Measurements from ENCODE around the gene ANO1. TPM values are rescaled to one million over a fixed set of nuclear protein-coding genes. Genes with fewer than 3 reads are reported as not detected.

The ANO1 gene
- total RNA-seq, 8 experiments from 2014 or later = 0.20 to 0.71 (median 0.29) TPM; not detected in 2

- WGBS, 10 experiments = 27 to 84% (median 75%) methylated on average over 1 to 2 of the region's 9 CpGs; no CpG with 5 or more reads in 7 of the 10 experiments
- no peak for ATAC-seq (replicated peaks in 6 of 8)
- no peak overlapping the region for H3K4me3 ChIP-seq
- in situ Hi-C loops (cut with MboI; ENCODE audit: low pct_unique_long_range_greater_than_20kb in 2 of 9, low sequenced_read_pairs in 9 of 9, unreplicated experiment in 9 of 9) = loop anchor here in 1 of 9 experiments (25.0 kb wide), 1 partner anchor 95 kb away; no protein-coding TSS in a partner anchor
- no peak overlapping the region for H3K27ac ChIP-seq
- H3K4me1 ChIP-seq (replicated peaks in 1 of 2) = peaks cover 59 to 67% of the 10 kb centered on the region in 2 donors
Measured at GRCh38 chr11:70107191-70107590, 29.1 kb downstream of the ANO1 start.

- no peak overlapping the region for H3K4me3 ChIP-seq
- 15 to 100% (median 78%) methylated on average over 1 to 5 of the region's 11 CpGs; no CpG with 5 or more reads in 6 of the 10 experiments for WGBS, 10 experiments
- in situ Hi-C loops (cut with MboI; ENCODE audit: low pct_unique_long_range_greater_than_20kb in 2 of 9, low sequenced_read_pairs in 9 of 9, unreplicated experiment in 9 of 9) = loop anchor here in 1 of 9 experiments (25.0 kb wide), 1 partner anchor 95 kb away; no protein-coding TSS in a partner anchor
- ATAC-seq (replicated peaks in 6 of 8) = no peak
- H3K4me1 ChIP-seq (replicated peaks in 1 of 2) = peaks cover 63 to 70% of the 10 kb centered on the region in 2 donors
- no peak overlapping the region for H3K27ac ChIP-seq
Measured at GRCh38 chr11:70107756-70108155, 29.6 kb downstream of the ANO1 start.

- Histone ChIP-seq H3K27ac (peak overlapping the region in 1 of 2 donors; percentile 20), H3K4me1 (replicated peaks in 1 of 2) (peaks cover 63 to 70% of the 10 kb centered on the region in 2 donors), H3K4me3 (no peak overlapping the region)
- ATAC-seq (replicated peaks in 6 of 8) = no peak
- in situ Hi-C loops (cut with MboI; ENCODE audit: low pct_unique_long_range_greater_than_20kb in 2 of 9, low sequenced_read_pairs in 9 of 9, unreplicated experiment in 9 of 9) = loop anchor here in 1 of 9 experiments (25.0 kb wide), 1 partner anchor 96 kb away; no protein-coding TSS in a partner anchor
- WGBS, 10 experiments = 0 to 100% (median 68%) methylated on average over 1 to 7 of the region's 11 CpGs; no CpG with 5 or more reads in 2 of the 10 experiments
Measured at GRCh38 chr11:70108250-70108649, 30.1 kb downstream of the ANO1 start.

GRCh38 chr11:70109006-70109405 is 30.9 kb downstream of the ANO1 start:
- ATAC-seq (replicated peaks in 6 of 8) = peak in 5 of 8 experiments; percentile 56 to 74 (median 62)
- peak overlapping the region in 1 of 2 donors; percentile 0 for H3K27ac ChIP-seq
- in situ Hi-C loops (cut with MboI; ENCODE audit: low pct_unique_long_range_greater_than_20kb in 2 of 9, low sequenced_read_pairs in 9 of 9, unreplicated experiment in 9 of 9) = loop anchor here in 1 of 9 experiments (25.0 kb wide), 1 partner anchor 97 kb away; no protein-coding TSS in a partner anchor
- 0 to 100% (median 23%) methylated on average over 1 to 6 of the region's 7 CpGs; no CpG with 5 or more reads in 1 of the 10 experiments for WGBS, 10 experiments
- peaks cover 61 to 63% of the 10 kb centered on the region in 2 donors for H3K4me1 ChIP-seq (replicated peaks in 1 of 2)
- no peak overlapping the region for H3K4me3 ChIP-seq

GRCh38 chr11:70109903-70110302 is 31.8 kb downstream of the ANO1 start:
- no peak overlapping the region for H3K4me3 ChIP-seq
- peaks cover 53 to 54% of the 10 kb centered on the region in 2 donors for H3K4me1 ChIP-seq (replicated peaks in 1 of 2)
- in situ Hi-C loops (cut with MboI; ENCODE audit: low pct_unique_long_range_greater_than_20kb in 2 of 9, low sequenced_read_pairs in 9 of 9, unreplicated experiment in 9 of 9) = loop anchor here in 1 of 9 experiments (25.0 kb wide), 1 partner anchor 98 kb away; no protein-coding TSS in a partner anchor
- H3K27ac ChIP-seq = no peak overlapping the region
- no peak for ATAC-seq (replicated peaks in 6 of 8)
- WGBS, 10 experiments = 82 to 100% (median 100%) methylated on average over 1 to 2 of the region's 6 CpGs; no CpG with 5 or more reads in 7 of the 10 experiments

GRCh38 chr11:70110538-70111055 is 32.5 kb downstream of the ANO1 start:
- in situ Hi-C loops (cut with MboI; ENCODE audit: low pct_unique_long_range_greater_than_20kb in 2 of 9, low sequenced_read_pairs in 9 of 9, unreplicated experiment in 9 of 9) = loop anchor here in 1 of 9 experiments (25.0 kb wide), 1 partner anchor 98 kb away; no protein-coding TSS in a partner anchor
- Histone ChIP-seq H3K27ac (peak overlapping the region in 1 of 2 donors; percentile 56), H3K4me3 (no peak overlapping the region), H3K4me1 (replicated peaks in 1 of 2) (peaks cover 48 to 49% of the 10 kb centered on the region in 2 donors)
- WGBS, 10 experiments = 30 to 86% (median 62%) methylated on average over 1 to 11 of the region's 17 CpGs; no CpG with 5 or more reads in 4 of the 10 experiments
- no peak for ATAC-seq (replicated peaks in 6 of 8)

GRCh38 chr11:70111269-70112016 is 33.3 kb downstream of the ANO1 start:
- no peak overlapping the region for H3K4me3 ChIP-seq
- peaks cover 39 to 41% of the 10 kb centered on the region in 2 donors for H3K4me1 ChIP-seq (replicated peaks in 1 of 2)
- in situ Hi-C loops (cut with MboI; ENCODE audit: low pct_unique_long_range_greater_than_20kb in 2 of 9, low sequenced_read_pairs in 9 of 9, unreplicated experiment in 9 of 9) = loop anchor here in 1 of 9 experiments (25.0 kb wide), 1 partner anchor 99 kb away; no protein-coding TSS in a partner anchor
- WGBS, 10 experiments = 17 to 73% (median 34%) methylated on average over 2 to 11 of the region's 29 CpGs; no CpG with 5 or more reads in 3 of the 10 experiments
- peak; percentile 49 to 90 (median 81) for ATAC-seq (replicated peaks in 6 of 8)
- peak overlapping the region in 1 of 2 donors; percentile 68 for H3K27ac ChIP-seq

GRCh38 chr11:70112017-70112434 is 33.9 kb downstream of the ANO1 start:
- H3K4me1 ChIP-seq (replicated peaks in 1 of 2) = peaks cover 39% of the 10 kb centered on the region in 2 donors
- ATAC-seq (replicated peaks in 6 of 8) = peak in 7 of 8 experiments; percentile 48 to 71 (median 57)
- in situ Hi-C loops (cut with MboI; ENCODE audit: low pct_unique_long_range_greater_than_20kb in 2 of 9, low sequenced_read_pairs in 9 of 9, unreplicated experiment in 9 of 9) = loop anchor here in 1 of 9 experiments (25.0 kb wide), 1 partner anchor 100 kb away; no protein-coding TSS in a partner anchor
- WGBS, 10 experiments = 17 to 80% (median 58%) methylated on average over 1 to 4 of the region's 5 CpGs; no CpG with 5 or more reads in 3 of the 10 experiments
- H3K27ac ChIP-seq = peak overlapping the region in 1 of 2 donors; percentile 68
- no peak overlapping the region for H3K4me3 ChIP-seq

- 0 to 100% (median 69%) methylated on average over 1 to 5 of the region's 5 CpGs; no CpG with 5 or more reads in 2 of the 10 experiments for WGBS, 10 experiments
- no peak for ATAC-seq (replicated peaks in 6 of 8)
- in situ Hi-C loops (cut with MboI; ENCODE audit: low pct_unique_long_range_greater_than_20kb in 2 of 9, low sequenced_read_pairs in 9 of 9, unreplicated experiment in 9 of 9) = loop anchor here in 1 of 9 experiments (25.0 kb wide), 1 partner anchor 102 kb away; no protein-coding TSS in a partner anchor
Measured at GRCh38 chr11:70113801-70114200, 35.7 kb downstream of the ANO1 start.

GRCh38 chr11:70115778-70116177 is 37.7 kb downstream of the ANO1 start:
- WGBS, 10 experiments = 33 to 100% (median 93%) methylated on average over 1 to 5 of the region's 8 CpGs; no CpG with 5 or more reads in 1 of the 10 experiments
- H3K4me1 ChIP-seq (replicated peaks in 1 of 2) = peaks cover 20 to 21% of the 10 kb centered on the region in 2 donors
- in situ Hi-C loops (cut with MboI; ENCODE audit: low pct_unique_long_range_greater_than_20kb in 2 of 9, low sequenced_read_pairs in 9 of 9, unreplicated experiment in 9 of 9) = loop anchor here in 1 of 9 experiments (25.0 kb wide), 1 partner anchor 103 kb away; no protein-coding TSS in a partner anchor
- H3K4me3 ChIP-seq = no peak overlapping the region
- no peak for ATAC-seq (replicated peaks in 6 of 8)
- H3K27ac ChIP-seq = no peak overlapping the region

More at GRCh38 chr11:70113801-70114200, 35.7 kb downstream of the ANO1 start:
- no peak overlapping the region for H3K27ac ChIP-seq
- H3K4me1 ChIP-seq (replicated peaks in 1 of 2) = peaks cover 29 to 30% of the 10 kb centered on the region in 2 donors
- H3K4me3 ChIP-seq = no peak overlapping the region

GRCh38 chr11:70116386-70117065 is 38.4 kb downstream of the ANO1 start:
- 60 to 100% (median 87%) methylated on average over 1 to 11 of the region's 19 CpGs for WGBS, 10 experiments
- no peak for ATAC-seq (replicated peaks in 6 of 8)
- Histone ChIP-seq H3K4me1 (replicated peaks in 1 of 2) (peaks cover 14% of the 10 kb centered on the region in 2 donors), H3K4me3 (no peak overlapping the region), H3K27ac (no peak overlapping the region)
- in situ Hi-C loops (cut with MboI; ENCODE audit: low pct_unique_long_range_greater_than_20kb in 2 of 9, low sequenced_read_pairs in 9 of 9, unreplicated experiment in 9 of 9) = loop anchor here in 1 of 9 experiments (25.0 kb wide), 1 partner anchor 104 kb away; no protein-coding TSS in a partner anchor
